Measurements from ENCODE around the gene COMT. TPM values are rescaled to one million over a fixed set of nuclear protein-coding genes. Genes with fewer than 3 reads are reported as not detected.
A peak's percentile ranks its signal among the peaks of the same experiment; 100 is the strongest.

Gene COMT
- total RNA-seq, 1 donor from 2014 or later, result 186 TPM

- Mint-ChIP-seq H3K27me3 (ENCODE audit: low read depth) (no peaks in the 10 kb centered on the region), H3K36me3 (ENCODE audit: low read depth) (peaks cover 3% of the 10 kb centered on the region), H3K27ac (ENCODE audit: unreplicated experiment) (no peak overlapping the region), H3K4me3 (ENCODE audit: unreplicated experiment) (no peak overlapping the region), H3K9me3 (ENCODE audit: low read depth) (no peaks in the 10 kb centered on the region), H3K4me1 (ENCODE audit: low read depth) (peaks cover 3% of the 10 kb centered on the region)
- no peak for TF ChIP-seq CTCF (IDR thresholded peaks at IDR 0.05)
- DNase-seq (ENCODE audit: low spot score), result no peak
Measured at GRCh38 chr22:19963863-19964642, 22.5 kb downstream of the COMT start.

GRCh38 chr22:19964701-19965386 lies 23.3 kb downstream of the COMT start:
- H3K4me1 Mint-ChIP-seq (ENCODE audit: low read depth), result peaks cover 3% of the 10 kb centered on the region
- no peaks in the 10 kb centered on the region for H3K9me3 Mint-ChIP-seq (ENCODE audit: low read depth)
- no peak overlapping the region for H3K4me3 Mint-ChIP-seq (ENCODE audit: unreplicated experiment)
- H3K27me3 Mint-ChIP-seq (ENCODE audit: low read depth), result no peaks in the 10 kb centered on the region
- no peak for DNase-seq (ENCODE audit: low spot score)
- peaks cover 3% of the 10 kb centered on the region for H3K36me3 Mint-ChIP-seq (ENCODE audit: low read depth)
- no peak overlapping the region for H3K27ac Mint-ChIP-seq (ENCODE audit: unreplicated experiment)
- TF ChIP-seq CTCF (IDR thresholded peaks at IDR 0.05), result no peak

GRCh38 chr22:19965771-19966709 lies 24.5 kb downstream of the COMT start:
- H3K9me3 Mint-ChIP-seq (ENCODE audit: low read depth), result no peaks in the 10 kb centered on the region
- DNase-seq (ENCODE audit: low spot score), result no peak
- no peak overlapping the region for H3K27ac Mint-ChIP-seq (ENCODE audit: unreplicated experiment)
- peaks cover 3% of the 10 kb centered on the region for H3K4me1 Mint-ChIP-seq (ENCODE audit: low read depth)
- TF ChIP-seq CTCF (IDR thresholded peaks at IDR 0.05), result peak; percentile 68
- peaks cover 3% of the 10 kb centered on the region for H3K36me3 Mint-ChIP-seq (ENCODE audit: low read depth)
- no peak overlapping the region for H3K4me3 Mint-ChIP-seq (ENCODE audit: unreplicated experiment)
- no peaks in the 10 kb centered on the region for H3K27me3 Mint-ChIP-seq (ENCODE audit: low read depth)

- TF ChIP-seq CTCF (IDR thresholded peaks at IDR 0.05), result no peak
- Mint-ChIP-seq H3K4me3 (ENCODE audit: unreplicated experiment) (no peak overlapping the region), H3K4me1 (ENCODE audit: low read depth) (peaks cover 3% of the 10 kb centered on the region), H3K27me3 (ENCODE audit: low read depth) (no peaks in the 10 kb centered on the region), H3K9me3 (ENCODE audit: low read depth) (no peaks in the 10 kb centered on the region), H3K36me3 (ENCODE audit: low read depth) (peaks cover 5% of the 10 kb centered on the region), H3K27ac (ENCODE audit: unreplicated experiment) (no peak overlapping the region)
- no peak for DNase-seq (ENCODE audit: low spot score)
Measured at GRCh38 chr22:19966908-19967750, 25.6 kb downstream of the COMT start.

Measured in chondrocyte (in vitro differentiated cells).